GM12891 (cell line): Measurements from ENCODE around the gene HSD11B1.
"Not testable (repeated sequence)": the region's sequence is repeated elsewhere in the genome, so short reads cannot be mapped to it uniquely, and the experiment has no call there.

Experiments used
- PAX5 ChIP-seq: IDR thresholded peaks from 2 replicates; pipeline ENCODE4 v1.6.1; 2011; ENCODE audit warnings: low read length, moderate library complexity, mild to moderate bottlenecking; ENCODE audit not compliant: insufficient read depth, severe bottlenecking
- POLR2A ChIP-seq: IDR thresholded peaks from 2 replicates; pipeline ENCODE4 v1.6.1; 2011; ENCODE audit warnings: low read depth, low read length, control low read depth
- POLR2AphosphoS5 ChIP-seq: IDR thresholded peaks from 2 replicates; pipeline ENCODE4 v1.6.1; 2011; ENCODE audit warnings: low read depth, low read length, control low read depth
- POU2F2 ChIP-seq: IDR thresholded peaks from 2 replicates; pipeline ENCODE4 v1.6.1; 2011; ENCODE audit warnings: low read depth, mild to moderate bottlenecking, control low read depth, low read length, moderate library complexity
- SPI1 ChIP-seq: IDR thresholded peaks from 2 replicates; pipeline ENCODE4 v1.6.1; 2011; ENCODE audit warnings: low read depth, low read length, control low read depth
- TAF1 ChIP-seq: IDR thresholded peaks from 2 replicates; pipeline ENCODE4 v1.6.1; 2011; ENCODE audit warnings: low read depth, low read length, control low read depth

DNA sequence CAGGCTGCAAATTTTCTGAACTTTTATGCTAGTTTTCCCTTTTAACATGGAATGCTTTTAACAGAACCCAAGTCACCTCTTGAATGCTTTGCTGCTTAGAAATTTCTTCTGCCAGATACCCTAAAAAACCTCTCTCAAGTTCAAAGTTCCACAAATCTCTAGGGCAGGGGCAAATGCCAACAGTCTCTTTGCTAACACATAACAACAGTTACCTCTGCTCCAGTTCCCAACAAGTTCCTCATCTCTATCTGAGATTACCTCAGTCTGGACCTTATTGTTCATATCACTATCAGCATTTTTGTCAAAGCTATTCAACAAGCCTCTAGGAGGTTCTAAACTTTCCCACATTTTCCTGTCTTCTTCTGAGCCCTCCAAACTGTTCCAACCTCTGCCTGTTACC lies 4.0 kb upstream of the HSD11B1 start:
- TF ChIP-seq POLR2AphosphoS5, TAF1, PAX5, POU2F2, POLR2A, SPI1: not testable (repeated sequence)
